Stimulated activated CD4-positive, alpha-beta T cell treated with anti-CD3 and anti-CD28 coated beads, Interleukin-1b, Interleukin-23, amount 100 ng/mL, for 4 hours (primary cell): ENCODE measurements around the gene CDC42BPG.

ENCODE experiments used
- DNase-seq, 2 donors: peaks; one replicate each; pipeline ENCODE4 v3.0.0-alpha.2; 2020; ENCODE audit warnings: low read depth in 2 of 2

The CDC42BPG gene

GRCh38 chr11:64866173-64866491 is 21.7 kb upstream of the CDC42BPG start:
- DNase-seq, result no peak

DNA sequence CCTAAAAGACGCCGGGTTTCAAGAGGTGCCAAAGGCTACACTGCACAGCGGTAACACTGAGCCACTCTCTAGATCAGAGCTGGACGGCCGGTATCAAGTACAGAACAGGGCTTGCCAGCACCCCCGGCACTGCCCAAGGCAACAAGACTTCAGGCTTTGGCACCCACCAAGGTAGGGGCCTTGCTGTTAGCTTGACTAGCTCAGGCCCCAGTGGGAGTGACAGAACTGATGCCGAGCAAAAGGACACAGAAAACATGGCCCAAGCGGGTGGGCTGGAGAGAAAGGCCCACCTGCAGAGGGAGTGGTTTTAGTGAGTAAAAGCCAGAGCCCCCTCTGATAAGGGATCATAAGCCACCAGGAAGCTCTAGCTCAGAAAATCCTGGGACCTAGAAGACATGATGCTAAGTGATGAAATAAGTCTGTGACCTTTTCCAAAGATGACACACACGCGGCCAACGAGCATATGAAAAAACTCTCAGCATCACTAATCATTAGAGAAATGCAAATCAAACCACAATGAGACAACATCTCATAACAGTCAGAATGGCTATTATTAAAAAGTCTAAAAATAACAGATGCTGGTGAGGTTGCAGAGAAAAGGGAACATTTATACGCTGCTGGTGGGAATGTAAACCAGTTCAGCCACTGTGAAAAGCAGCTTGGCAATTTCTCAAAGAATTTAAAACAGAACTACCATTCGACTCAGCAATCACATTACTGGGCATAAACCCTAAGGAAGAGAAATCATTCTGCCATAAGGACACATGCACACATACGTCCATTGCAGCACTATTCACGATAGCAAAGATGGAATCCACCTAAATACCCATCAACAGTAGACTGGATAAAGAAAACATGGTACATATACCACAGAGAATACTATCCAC is 21.1 kb upstream of the CDC42BPG start:
- DNase-seq, result no peak

- DNase-seq, result no peak
Observed at GRCh38 chr11:64864473-64865285, 20.2 kb upstream of the CDC42BPG start.

DNA sequence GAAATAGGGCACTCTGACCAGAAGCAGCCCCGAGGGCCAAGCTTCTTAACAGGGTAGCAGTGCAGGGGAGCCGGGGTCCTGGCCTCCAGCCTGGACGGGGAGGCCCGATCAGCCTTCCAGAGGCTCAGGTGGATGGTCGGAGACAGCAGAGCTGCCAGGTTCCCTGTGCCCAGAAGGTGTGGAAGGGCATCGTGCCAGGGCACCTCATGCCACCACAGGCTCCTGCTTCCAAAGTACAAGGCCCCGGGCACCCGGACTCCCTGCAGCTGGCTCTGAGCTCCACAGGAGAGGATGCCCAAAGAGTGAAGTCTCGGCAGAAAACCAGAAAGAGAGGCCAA is 19.7 kb upstream of the CDC42BPG start:
- no peak for DNase-seq

DNA sequence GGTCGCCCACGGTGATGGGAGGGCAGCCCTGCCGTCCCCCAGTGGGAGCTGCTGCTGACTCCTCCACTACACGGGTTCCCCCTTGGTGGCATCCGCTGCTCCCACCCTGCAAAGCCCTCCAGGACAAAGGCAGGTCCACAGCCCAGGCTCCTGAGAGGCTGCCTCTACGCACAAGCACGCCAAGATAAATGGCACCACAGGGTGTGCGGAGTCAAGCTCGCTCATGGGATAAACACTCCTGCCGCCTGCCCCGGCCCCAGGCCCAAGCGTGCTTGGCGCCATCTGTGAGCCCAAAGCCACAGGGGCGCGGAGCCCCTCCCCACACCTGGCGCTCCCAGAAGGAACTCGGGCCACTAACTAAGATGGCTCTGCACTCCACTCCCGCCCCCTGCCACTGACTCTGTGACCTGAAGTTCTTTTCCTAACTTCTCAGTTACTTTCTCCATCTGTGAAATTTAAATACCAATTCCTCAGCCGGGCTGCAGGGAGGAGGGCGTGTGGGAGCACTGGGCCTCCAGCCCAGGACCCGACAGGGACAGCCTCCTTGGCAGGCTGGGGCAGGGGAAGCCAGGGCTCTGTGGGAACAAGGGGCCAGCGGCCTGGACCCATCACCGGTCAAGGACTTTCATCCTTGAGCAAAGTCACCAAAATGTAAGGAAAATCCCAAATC is 19.1 kb upstream of the CDC42BPG start:
- DNase-seq, result no peak

DNA sequence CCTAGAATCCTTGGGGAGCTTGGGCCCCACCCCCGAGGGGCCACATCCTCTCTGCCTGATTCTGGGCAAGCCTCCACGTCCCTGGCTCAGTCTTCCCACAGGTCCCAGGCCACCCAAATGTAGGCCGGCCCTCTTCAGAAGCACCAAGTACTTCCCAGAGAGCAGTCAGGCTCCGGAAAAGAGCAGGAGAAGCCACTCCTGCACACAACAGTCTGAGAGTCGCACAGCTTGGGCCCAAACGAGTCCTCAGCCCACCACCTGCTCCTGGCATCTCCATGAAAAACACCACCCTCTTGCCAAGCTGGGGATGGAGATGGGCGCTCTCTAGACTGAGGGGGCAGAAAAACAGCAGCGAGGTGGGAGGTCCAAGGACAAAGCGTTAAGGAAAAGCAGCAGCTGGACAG is 18.5 kb upstream of the CDC42BPG start:
- DNase-seq, result no peak

DNA sequence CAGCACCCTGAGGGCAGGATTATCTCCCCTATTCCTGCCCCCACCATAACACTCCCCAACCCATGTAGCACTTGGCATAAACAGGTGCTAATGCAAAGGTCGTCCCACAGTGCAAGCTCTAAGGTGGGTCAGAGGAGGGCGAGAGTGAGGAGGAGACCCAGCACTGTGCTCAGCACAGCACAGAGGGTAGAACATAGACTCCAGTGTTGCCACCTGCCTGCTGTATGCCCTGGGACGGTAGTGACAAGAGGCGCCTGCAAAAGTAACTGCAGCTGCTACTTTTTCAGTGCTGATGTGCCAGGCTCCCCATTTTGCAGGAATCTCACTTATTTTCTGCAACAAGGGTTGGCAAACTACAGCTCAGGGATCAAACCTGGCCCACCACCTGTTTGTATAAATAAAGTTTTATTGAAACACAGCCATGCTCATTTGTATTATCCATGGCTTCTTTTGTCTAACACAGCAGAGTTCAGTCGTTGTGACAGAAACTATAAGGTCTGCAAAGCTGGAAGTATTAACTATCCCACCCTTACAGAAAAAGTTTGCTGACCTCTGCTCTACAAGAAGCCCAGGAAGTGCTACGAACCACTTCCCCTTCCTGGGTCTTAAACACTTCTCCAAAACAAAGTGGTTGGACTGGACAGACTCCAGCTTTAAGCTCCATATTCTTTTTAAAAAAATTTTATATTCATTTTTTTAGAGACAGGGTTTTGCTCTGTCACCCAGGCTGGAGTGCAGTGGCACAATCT is 16.9 kb upstream of the CDC42BPG start:
- DNase-seq, result no peak

- no peak for DNase-seq
Observed at GRCh38 chr11:64859542-64860414, 15.3 kb upstream of the CDC42BPG start.

DNA sequence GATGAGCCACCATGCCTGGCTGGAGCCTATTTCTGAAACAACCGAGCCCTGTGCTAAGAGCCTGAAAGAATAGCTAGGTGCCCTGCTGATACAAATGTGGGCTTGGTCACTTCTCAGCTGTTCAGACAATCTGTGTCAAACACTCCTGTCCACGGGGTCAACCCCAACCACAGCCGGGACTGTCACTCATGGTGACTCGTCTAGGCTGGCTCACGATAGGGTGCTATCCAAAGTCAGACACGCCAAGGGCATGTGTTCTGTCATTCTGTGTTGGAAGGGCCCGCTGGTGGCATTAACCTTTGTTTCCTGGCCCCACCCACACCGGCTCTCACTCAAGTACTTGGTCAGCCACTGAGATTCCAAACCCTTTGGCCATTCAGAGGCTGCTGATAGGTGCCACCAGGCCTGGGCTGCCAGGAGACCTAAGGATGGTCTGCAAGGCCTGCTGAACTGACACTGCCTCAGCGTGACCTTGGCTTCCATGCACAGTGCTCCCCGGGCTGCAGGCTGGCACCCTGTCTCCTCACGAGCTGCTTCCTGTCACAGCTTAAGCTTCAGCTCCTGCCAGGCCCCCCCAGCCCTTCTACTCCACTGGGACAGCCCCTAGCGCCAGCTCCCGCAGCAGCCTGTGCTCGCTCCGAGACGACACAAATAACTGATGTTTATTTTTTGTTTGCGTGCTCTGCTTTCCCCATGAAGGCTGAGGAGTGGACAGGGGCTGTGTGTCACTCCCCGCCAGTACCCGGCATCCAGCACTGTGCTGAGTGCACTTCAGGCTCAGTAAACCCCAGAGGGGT is 14.2 kb upstream of the CDC42BPG start:
- no peak for DNase-seq

DNA sequence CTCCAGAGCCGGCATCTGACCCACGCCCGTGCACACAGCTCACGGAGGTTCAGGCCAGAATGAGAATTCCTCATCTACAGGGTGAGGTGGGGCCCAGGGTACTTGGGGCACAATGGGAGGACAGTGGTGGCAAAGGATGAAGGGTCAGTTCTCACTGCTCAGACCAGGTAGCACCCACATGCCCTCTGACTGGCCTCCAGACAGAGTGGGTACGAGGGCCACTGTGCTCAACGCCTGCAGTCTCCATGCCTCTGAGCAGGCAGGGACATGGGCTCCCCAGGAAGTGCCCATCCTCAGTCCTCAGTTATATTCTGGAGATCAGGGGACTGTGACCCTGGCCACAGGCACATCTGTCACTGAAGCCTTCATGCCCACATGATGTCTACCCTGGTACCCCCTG is 13.0 kb upstream of the CDC42BPG start:
- no peak for DNase-seq

GRCh38 chr11:64856382-64857227 is 12.2 kb upstream of the CDC42BPG start:
- no peak for DNase-seq

- DNase-seq, result no peak
Observed at GRCh38 chr11:64855596-64856304, 11.3 kb upstream of the CDC42BPG start.

GRCh38 chr11:64854534-64855502 is 10.4 kb upstream of the CDC42BPG start:
- DNase-seq, result no peak

GRCh38 chr11:64854157-64854533 is 9.7 kb upstream of the CDC42BPG start:
- DNase-seq, result no peak

DNA sequence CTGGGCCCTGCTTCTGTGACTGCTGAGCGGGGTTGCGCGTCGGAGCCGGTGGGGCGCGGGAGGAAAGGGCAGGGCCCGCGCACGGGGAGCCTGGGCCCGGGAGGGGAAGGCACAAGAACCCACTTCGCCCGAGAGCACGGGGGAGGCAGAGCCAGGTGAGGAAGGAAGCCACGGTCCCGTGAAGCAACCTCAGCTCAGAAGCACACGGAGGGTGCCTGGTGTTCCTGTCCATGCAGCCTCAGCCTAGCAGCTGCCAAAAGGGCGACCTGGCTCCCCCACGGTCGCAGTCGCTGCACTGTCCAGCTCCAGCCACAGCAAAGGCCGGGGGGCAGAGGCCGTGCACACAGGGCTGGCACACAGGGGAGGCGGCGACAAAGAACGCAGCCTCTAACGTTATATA is 9.3 kb upstream of the CDC42BPG start:
- DNase-seq, result no peak

- no peak for DNase-seq
Observed at GRCh38 chr11:64852804-64853509, 8.5 kb upstream of the CDC42BPG start.
